Colonic mucosa (tissue), 4 donors: ENCODE data around the gene MIDN. TPM values are rescaled to one million over a fixed set of nuclear protein-coding genes. Genes with fewer than 3 reads are reported as not detected.

Source experiments
- DNase-seq: peaks from one replicate; pipeline ENCODE4 v3.0.0-alpha.2; 2020
- H3K27ac ChIP-seq: fragments of 200-600 bp; one replicate; pipeline ENCODE4 v1.8.0; 2021
- H3K27me3 ChIP-seq: fragments of 200-600 bp; one replicate; pipeline ENCODE4 v1.8.0; 2021
- H3K36me3 ChIP-seq: fragments of 200-600 bp; one replicate; pipeline ENCODE4 v1.8.0; 2021
- H3K4me1 ChIP-seq: fragments of 200-600 bp; one replicate; pipeline ENCODE4 v1.8.0; 2021; ENCODE audit warnings: mild to moderate bottlenecking
- H3K4me3 ChIP-seq: fragments of 200-600 bp; one replicate; pipeline ENCODE4 v1.8.0; 2021
- H3K9ac ChIP-seq, 2 donors: one replicate each; pipeline ENCODE4 v1.7.0; 2013; ENCODE audit warnings: control low read depth in 2 of 2, low read depth in 2 of 2, low read length in 2 of 2
- H3K9me3 ChIP-seq: fragments of 200-600 bp; one replicate; pipeline ENCODE4 v1.8.0; 2021
- intact Hi-C: fragments of 100-400 bp; cut with DNase I; formaldehyde crosslinking; loops from one replicate; pipeline ENCODE4 v1.14.1; 2022
- total RNA-seq, 2 donors: library from RNA; stranded (reverse); fragmentation: NEBNext Ultra II Directional in 1 of 2; extraction: Animal tissue kit (Norgen Biotek cat#: 25700) in 1 of 2; gene quantifications; one replicate each; pipeline ENCODE4 v1.2.1, GENCODE V29; 2021
- TF ChIP-seq, protein P1 (sequence below): fragments of 200-600 bp; IDR thresholded peaks from one replicate; pipeline ENCODE4 v1.8.0; 2022; ENCODE audit warnings: antibody characterized with exemption, mild to moderate bottlenecking
- donor health status: healthy.
- donor health status: DM: no; HTN: no; CAD: no.
- donor health status: DM: no; HTN: no; CAD: no.

Gene MIDN
- total RNA-seq, 2 donors from 2014 or later = 172 to 177 TPM

DNA sequence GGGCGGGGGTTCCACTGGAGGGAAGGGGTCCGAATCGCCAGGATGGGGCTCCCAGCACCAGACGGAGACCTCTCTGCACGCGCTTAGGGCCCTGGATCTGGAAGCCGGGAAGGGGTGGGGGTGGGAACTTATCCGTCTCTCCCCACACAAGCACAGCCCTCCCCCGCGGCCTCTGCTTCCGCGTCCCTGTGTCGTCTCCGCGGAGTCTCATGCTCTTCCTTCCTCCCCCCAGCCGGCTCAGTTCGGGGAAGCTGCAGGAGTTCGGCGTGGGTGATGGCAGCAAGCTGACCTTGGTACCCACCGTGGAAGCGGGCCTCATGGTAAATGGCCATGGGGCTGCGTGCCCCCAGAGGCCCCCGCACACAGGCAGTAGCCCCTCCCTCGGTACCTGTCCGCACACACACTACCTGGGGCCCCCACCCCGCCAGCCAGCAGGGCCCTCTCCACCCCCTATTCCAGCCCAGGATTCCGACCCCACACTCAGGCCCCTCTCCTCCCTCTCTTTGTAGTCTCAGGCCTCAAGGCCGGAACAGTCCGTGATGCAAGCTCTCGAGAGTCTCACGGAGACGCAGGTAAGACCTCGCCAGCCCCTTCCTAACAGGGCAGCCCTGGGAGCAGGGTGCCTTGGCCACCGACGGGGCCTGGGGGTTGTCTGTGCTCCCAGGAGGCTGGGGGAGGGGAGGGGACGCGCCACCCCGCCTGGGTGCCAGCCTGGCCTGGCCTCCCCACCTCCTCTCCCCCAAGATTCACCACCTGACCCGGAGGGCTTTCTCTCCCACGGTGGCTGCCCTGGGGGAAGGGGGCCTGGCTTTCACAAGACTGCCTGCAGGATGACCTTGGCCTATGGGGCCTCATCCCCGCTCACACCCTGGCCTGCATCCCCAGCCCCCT lies 3.2 kb downstream of the MIDN start:
- H3K9me3 ChIP-seq = no peaks in the 10 kb centered on the region
- DNase-seq = peak; percentile 81
- peaks cover 24% of the 10 kb centered on the region for H3K36me3 ChIP-seq
- peak overlapping the region; percentile 95 to 99 for H3K9ac ChIP-seq
- H3K4me1 ChIP-seq = peaks cover 27% of the 10 kb centered on the region
- peak overlapping the region; percentile 85 for H3K4me3 ChIP-seq
- H3K27me3 ChIP-seq = no peaks in the 10 kb centered on the region
- H3K27ac ChIP-seq = peak overlapping the region; percentile 99
- TF ChIP-seq, protein P1, sequence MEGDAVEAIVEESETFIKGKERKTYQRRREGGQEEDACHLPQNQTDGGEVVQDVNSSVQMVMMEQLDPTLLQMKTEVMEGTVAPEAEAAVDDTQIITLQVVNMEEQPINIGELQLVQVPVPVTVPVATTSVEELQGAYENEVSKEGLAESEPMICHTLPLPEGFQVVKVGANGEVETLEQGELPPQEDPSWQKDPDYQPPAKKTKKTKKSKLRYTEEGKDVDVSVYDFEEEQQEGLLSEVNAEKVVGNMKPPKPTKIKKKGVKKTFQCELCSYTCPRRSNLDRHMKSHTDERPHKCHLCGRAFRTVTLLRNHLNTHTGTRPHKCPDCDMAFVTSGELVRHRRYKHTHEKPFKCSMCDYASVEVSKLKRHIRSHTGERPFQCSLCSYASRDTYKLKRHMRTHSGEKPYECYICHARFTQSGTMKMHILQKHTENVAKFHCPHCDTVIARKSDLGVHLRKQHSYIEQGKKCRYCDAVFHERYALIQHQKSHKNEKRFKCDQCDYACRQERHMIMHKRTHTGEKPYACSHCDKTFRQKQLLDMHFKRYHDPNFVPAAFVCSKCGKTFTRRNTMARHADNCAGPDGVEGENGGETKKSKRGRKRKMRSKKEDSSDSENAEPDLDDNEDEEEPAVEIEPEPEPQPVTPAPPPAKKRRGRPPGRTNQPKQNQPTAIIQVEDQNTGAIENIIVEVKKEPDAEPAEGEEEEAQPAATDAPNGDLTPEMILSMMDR = no peak
- intact Hi-C loops = no loop called here

DNA sequence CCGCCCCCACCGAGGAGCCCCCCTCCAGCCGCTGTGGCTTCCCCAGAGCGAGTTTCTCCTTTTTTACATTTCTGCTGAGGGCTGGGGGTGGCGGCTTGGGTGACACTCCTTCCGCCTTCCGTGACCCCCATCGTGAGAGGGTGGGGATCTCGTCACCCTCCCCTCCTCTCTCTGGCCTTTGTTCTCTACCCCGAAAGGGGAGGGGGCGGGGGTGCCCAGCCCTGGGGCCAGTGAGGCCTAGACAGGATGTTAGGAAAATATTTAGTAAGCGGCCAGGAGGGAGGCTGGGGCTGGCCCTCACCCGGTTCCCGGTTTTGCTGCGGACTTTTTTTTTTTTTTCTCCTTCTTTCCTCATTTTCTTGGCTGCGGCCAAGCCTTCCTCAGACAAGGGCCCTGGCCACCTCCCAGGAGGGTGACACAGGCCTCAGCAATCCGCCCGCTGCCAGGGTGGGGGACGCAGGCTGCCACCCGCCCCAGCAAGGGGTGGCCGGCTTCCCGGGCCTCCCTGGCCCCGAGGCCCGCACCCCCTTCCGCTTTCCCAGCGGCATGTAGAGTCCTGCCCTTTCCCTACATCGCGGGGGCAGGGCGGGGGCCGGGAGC lies 3.9 kb downstream of the MIDN start:
- intact Hi-C loops = no loop called here
- H3K4me1 ChIP-seq = peaks cover 27% of the 10 kb centered on the region

DNA sequence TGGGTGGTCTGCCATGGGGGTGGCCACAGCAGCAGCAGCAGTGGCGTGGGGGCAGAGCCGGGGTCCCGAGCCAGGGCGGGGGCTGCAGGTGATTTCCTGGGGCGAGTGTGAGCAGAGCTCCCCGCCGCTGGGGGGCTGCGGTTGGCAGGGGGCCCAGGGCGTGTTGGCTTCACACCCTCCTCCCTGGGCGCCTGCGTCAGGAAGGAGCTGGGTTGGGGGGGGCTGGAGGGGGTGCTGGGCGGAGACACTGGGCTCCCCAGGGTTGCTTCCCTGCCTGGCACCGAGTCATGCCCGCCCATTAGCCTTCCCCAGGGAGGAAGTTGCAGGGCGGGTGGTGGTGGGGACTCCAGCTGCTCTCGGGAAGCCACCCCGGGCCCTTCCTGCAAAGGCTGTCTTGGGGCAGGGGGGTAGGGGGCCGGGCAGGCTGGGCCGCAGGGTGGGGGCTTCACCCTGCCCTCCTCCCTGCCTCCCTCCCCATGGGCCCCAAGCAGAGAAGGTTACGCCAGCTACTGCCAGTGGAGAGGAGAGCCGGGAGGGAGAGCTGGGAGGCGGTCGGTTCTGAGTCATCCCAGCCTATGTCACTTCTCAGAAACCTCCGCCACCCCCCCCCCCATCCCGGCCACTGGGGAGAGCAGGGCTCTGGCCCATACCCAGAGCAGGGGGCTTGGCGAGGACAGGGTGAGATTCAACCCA lies 4.6 kb downstream of the MIDN start:
- H3K36me3 ChIP-seq = peaks cover 30% of the 10 kb centered on the region
- no peaks in the 10 kb centered on the region for H3K27me3 ChIP-seq
- DNase-seq = peak; percentile 91
- H3K4me3 ChIP-seq = peak overlapping the region; percentile 85
- TF ChIP-seq, protein P1 = no peak
- H3K9me3 ChIP-seq = no peaks in the 10 kb centered on the region
- intact Hi-C loops = no loop called here
- H3K27ac ChIP-seq = peak overlapping the region; percentile 99
- peak overlapping the region; percentile 95 to 99 for H3K9ac ChIP-seq
- peaks cover 23% of the 10 kb centered on the region for H3K4me1 ChIP-seq

More for the DNA sequence above, 3.9 kb downstream of the MIDN start:
- H3K36me3 ChIP-seq = peaks cover 30% of the 10 kb centered on the region
- no peaks in the 10 kb centered on the region for H3K9me3 ChIP-seq
- DNase-seq = peak; percentile 85
- peak overlapping the region; percentile 99 for H3K27ac ChIP-seq
- peak overlapping the region; percentile 95 to 99 for H3K9ac ChIP-seq
- no peaks in the 10 kb centered on the region for H3K27me3 ChIP-seq
- peak overlapping the region; percentile 85 for H3K4me3 ChIP-seq
- TF ChIP-seq, protein P1 = no peak

DNA sequence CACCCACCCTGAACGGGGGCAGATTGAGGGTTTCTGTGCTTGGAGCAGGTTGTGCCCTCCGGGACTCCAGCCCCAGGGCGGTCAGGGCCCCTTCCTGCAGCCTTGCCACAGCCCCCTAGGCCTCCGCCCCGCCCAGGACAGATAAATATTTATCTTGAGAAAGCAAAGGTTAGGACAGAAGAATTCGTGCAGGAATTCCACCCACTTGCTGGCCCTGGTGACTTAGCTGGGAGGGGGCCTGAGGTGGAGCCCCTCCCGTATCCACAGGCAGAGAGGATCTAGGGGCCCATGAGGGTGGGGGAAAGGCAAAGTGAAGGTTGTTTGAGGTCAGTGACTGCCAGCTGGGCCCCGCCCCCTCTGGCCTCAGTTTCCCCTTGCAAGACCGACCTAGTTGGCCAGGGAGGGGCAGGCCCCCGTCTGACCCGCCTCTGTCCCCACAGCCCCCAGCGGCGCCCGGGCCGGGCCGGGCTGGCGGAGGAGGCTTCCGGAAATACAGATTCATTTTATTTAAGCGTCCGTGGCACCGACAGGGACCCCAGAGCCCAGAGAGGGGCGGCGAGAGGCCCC lies 5.2 kb downstream of the MIDN start:
- Histone ChIP-seq H3K4me1 (peaks cover 21% of the 10 kb centered on the region), H3K27me3 (no peaks in the 10 kb centered on the region), H3K27ac (peak overlapping the region; percentile 99), H3K4me3 (peak overlapping the region; percentile 85), H3K36me3 (peaks cover 30% of the 10 kb centered on the region), H3K9ac (peak overlapping the region; percentile 78 to 99), H3K9me3 (no peaks in the 10 kb centered on the region)
- peak; percentile 75 for DNase-seq
- TF ChIP-seq, protein P1 = no peak
- intact Hi-C loops = no loop called here

DNA sequence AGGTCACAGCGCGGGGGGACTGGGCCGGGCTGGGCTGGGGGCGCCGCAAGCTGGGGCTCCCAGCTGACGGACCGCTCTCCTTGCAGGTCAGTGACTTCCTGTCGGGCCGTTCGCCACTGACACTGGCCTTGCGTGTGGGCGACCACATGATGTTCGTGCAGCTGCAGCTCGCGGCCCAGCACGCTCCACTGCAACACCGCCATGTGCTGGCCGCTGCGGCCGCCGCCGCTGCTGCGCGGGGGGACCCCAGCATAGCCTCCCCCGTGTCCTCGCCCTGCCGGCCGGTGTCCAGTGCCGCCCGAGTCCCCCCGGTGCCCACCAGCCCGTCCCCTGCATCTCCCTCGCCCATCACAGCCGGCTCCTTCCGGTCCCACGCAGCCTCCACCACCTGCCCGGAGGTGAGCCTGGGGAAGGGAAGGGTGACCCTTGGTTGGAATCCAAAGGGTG lies 5.7 kb downstream of the MIDN start:
- H3K27me3 ChIP-seq = no peaks in the 10 kb centered on the region
- DNase-seq = no peak
- peak overlapping the region; percentile 78 to 99 for H3K9ac ChIP-seq
- peaks cover 30% of the 10 kb centered on the region for H3K36me3 ChIP-seq
- H3K27ac ChIP-seq = peak overlapping the region; percentile 99
- peak overlapping the region; percentile 85 for H3K4me3 ChIP-seq
- TF ChIP-seq, protein P1 = no peak
- H3K9me3 ChIP-seq = no peaks in the 10 kb centered on the region
- peaks cover 21% of the 10 kb centered on the region for H3K4me1 ChIP-seq
- intact Hi-C loops = no loop called here
